Thyroid gland (tissue), 4 donors: ENCODE data around the gene ARHGAP4.

Experiments
- POLR2A ChIP-seq, 2 donors: fragments of 450-650 bp; IDR thresholded peaks; one replicate each; pipeline ENCODE4 v1.6.1; 2017; ENCODE audit warnings: antibody characterized with exemption in 2 of 2, mild to moderate bottlenecking in 2 of 2, moderate library complexity in 1 of 2
- TF ChIP-seq, protein P1 (sequence below), 6 experiments: fragments of 200-600 bp in 3 of 6; fragments of 450-650 bp in 3 of 6; sonication (generic) in 3 of 6; IDR thresholded peaks; one replicate each; pipeline ENCODE4 v1.5.1; 2016 to 2019; ENCODE audit warnings: antibody characterized with exemption in 6 of 6, mild to moderate bottlenecking in 2 of 6, inconsistent platforms in 1 of 6, moderate library complexity in 1 of 6

DNA sequence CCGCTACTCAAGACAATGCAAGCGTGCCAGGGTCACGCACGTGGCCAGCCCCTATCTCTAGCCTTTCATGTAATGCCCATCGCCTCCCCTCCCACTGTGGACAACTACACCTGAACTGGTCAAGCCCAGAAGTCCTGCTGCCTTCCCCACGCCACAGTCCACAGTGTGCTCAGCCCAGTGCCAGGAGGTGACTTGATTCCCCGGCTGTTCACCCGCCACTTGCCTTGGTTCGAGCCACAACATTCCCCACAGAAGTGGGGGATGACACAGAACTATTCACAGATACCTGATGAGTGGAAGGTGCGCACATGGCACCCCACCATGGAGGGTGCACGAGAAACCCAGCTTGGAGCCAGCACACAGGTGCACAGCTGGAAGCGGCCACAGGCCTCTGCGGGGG, 6.8 kb downstream of the ARHGAP4 start:
- no peak for TF ChIP-seq POLR2A (IDR thresholded peaks at IDR 0.05)
- TF ChIP-seq, protein P1, sequence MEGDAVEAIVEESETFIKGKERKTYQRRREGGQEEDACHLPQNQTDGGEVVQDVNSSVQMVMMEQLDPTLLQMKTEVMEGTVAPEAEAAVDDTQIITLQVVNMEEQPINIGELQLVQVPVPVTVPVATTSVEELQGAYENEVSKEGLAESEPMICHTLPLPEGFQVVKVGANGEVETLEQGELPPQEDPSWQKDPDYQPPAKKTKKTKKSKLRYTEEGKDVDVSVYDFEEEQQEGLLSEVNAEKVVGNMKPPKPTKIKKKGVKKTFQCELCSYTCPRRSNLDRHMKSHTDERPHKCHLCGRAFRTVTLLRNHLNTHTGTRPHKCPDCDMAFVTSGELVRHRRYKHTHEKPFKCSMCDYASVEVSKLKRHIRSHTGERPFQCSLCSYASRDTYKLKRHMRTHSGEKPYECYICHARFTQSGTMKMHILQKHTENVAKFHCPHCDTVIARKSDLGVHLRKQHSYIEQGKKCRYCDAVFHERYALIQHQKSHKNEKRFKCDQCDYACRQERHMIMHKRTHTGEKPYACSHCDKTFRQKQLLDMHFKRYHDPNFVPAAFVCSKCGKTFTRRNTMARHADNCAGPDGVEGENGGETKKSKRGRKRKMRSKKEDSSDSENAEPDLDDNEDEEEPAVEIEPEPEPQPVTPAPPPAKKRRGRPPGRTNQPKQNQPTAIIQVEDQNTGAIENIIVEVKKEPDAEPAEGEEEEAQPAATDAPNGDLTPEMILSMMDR (IDR thresholded peaks at IDR 0.05): no peak
